ENCODE results near the gene PHETA1.
A peak's percentile ranks its signal among the peaks of the same experiment; 100 is the strongest.

Gene PHETA1, protein sequence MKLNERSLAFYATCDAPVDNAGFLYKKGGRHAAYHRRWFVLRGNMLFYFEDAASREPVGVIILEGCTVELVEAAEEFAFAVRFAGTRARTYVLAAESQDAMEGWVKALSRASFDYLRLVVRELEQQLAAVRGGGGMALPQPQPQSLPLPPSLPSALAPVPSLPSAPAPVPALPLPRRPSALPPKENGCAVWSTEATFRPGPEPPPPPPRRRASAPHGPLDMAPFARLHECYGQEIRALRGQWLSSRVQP

DNA sequence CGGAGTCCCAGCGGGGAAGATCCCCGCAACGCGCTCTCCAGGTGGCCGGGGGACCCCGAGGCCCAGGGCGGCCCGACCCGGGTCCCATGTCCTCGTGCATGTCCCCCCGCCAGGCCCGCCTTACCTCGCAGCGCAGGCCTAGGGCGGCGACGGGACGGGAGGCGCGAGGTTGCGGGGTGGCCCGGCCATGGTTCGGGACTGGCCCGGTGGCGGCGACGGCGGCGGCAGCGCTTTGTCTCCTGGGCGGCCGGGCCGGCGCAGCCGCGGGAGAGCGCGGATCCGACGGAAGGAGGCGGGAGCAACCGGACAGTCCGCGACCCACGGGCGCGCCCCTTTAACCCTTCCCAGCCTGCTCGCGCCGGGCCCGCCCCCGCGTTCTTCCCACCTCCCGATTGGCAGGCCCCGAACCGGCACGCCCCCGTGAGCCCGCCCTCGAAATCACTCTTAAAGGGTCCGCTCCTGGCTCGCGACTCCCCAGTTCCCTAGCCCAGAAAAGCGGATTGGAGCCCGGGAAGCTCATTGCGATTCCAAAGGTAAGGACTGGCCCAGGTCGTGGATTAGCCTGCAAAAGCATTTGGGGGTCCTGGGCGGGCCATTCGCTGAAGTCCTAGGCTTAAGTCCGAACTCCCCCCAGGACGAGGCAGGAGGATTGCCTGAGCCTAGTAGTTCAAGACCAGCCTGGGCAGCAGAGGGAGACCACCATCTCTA lies at the start of gene PHETA1:
Gene PHETA1 (minus strand): TSS at position 308 of the 708 bp plus-strand sequence. CDS start 5,668 bp downstream, outside the sequence.
- Histone ChIP-seq H3K27me3 (ENCODE audit: control insufficient read depth, low read length) (peaks cover 25% of the 10 kb centered on the region), H4K20me1 (ENCODE audit: control insufficient read depth, insufficient read depth, low read depth, low read length) (no peaks in the 10 kb centered on the region), H3K4me3 (ENCODE audit: low read length) (peak within 1 kb of the TSS; percentile 71), H3K27ac (ENCODE audit: low read depth, low read length) (no peak within 1 kb of the TSS), H3K79me2 (ENCODE audit: control insufficient read depth, low read length) (no peaks in the 10 kb centered on the region), H3K4me1 (ENCODE audit: control insufficient read depth, low read length) (peaks cover 15% of the 10 kb centered on the region), H3K9me3 (ENCODE audit: control insufficient read depth, insufficient read depth, low read length) (no peaks in the 10 kb centered on the region), H3K36me3 (ENCODE audit: control insufficient read depth, low read length) (no peaks in the 10 kb centered on the region), H3K4me2 (ENCODE audit: low read length) (peak within 1 kb of the TSS; percentile 59), H3F3A (ENCODE audit: control insufficient read depth, insufficient read depth) (no peaks in the 10 kb centered on the region), H3K9me2 (replicated peaks; ENCODE audit: control insufficient read depth, low read length) (no peaks in the 10 kb centered on the region)
- TF ChIP-seq EZH2phosphoT487 (IDR thresholded peaks at IDR 0.05; ENCODE audit: borderline replicate concordance, low read length) = no peak
- TF ChIP-seq CTCF (IDR thresholded peaks at IDR 0.05; ENCODE audit: low read depth, low read length, poor library complexity, severe bottlenecking) = no peak

DNA sequence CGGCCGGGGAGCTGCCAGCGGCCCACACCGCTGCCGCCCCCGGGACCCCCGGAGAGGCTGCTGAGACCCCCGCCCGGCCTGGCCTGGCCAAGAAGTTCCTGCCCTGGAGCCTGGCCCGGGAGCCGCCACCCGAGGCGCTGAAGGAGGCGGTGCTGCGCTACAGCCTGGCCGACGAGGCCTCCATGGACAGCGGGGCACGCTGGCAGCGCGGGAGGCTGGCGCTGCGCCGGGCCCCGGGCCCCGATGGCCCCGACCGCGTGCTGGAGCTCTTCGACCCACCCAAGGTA lies 49.6 kb upstream of the PHETA1 start:
- peaks cover 17% of the 10 kb centered on the region for H3K36me3 ChIP-seq (ENCODE audit: control insufficient read depth, low read length)
- H3F3A ChIP-seq (ENCODE audit: control insufficient read depth, insufficient read depth) = no peaks in the 10 kb centered on the region
- H3K9me3 ChIP-seq (ENCODE audit: control insufficient read depth, insufficient read depth, low read length) = no peaks in the 10 kb centered on the region
- H3K27me3 ChIP-seq (ENCODE audit: control insufficient read depth, low read length) = no peaks in the 10 kb centered on the region
- H3K4me1 ChIP-seq (ENCODE audit: control insufficient read depth, low read length) = no peaks in the 10 kb centered on the region
- H3K27ac ChIP-seq (ENCODE audit: low read depth, low read length) = no peak overlapping the region
- H4K20me1 ChIP-seq (ENCODE audit: control insufficient read depth, insufficient read depth, low read depth, low read length) = peaks cover 10% of the 10 kb centered on the region; the same call in 1 of the 2 replicates
- peaks cover 36% of the 10 kb centered on the region for H3K79me2 ChIP-seq (ENCODE audit: control insufficient read depth, low read length)
- H3K4me3 ChIP-seq (ENCODE audit: low read length) = no peak overlapping the region
- TF ChIP-seq CTCF (IDR thresholded peaks at IDR 0.05; ENCODE audit: low read depth, low read length, poor library complexity, severe bottlenecking) = no peak
- no peak for TF ChIP-seq EZH2phosphoT487 (IDR thresholded peaks at IDR 0.05; ENCODE audit: borderline replicate concordance, low read length)
- H3K4me2 ChIP-seq (ENCODE audit: low read length) = no peak overlapping the region
- no peaks in the 10 kb centered on the region for H3K9me2 ChIP-seq (replicated peaks; ENCODE audit: control insufficient read depth, low read length)

GRCh38 chr12:111417784-111418593 lies 49.1 kb upstream of the PHETA1 start:
- no peaks in the 10 kb centered on the region for H3K27me3 ChIP-seq (ENCODE audit: control insufficient read depth, low read length)
- H3K9me2 ChIP-seq (replicated peaks; ENCODE audit: control insufficient read depth, low read length) = no peaks in the 10 kb centered on the region
- no peak overlapping the region for H3K27ac ChIP-seq (ENCODE audit: low read depth, low read length)
- H3K79me2 ChIP-seq (ENCODE audit: control insufficient read depth, low read length) = peaks cover 42% of the 10 kb centered on the region
- TF ChIP-seq CTCF (IDR thresholded peaks at IDR 0.05; ENCODE audit: low read depth, low read length, poor library complexity, severe bottlenecking) (no peak), EZH2phosphoT487 (IDR thresholded peaks at IDR 0.05; ENCODE audit: borderline replicate concordance, low read length) (no peak)
- H3K4me1 ChIP-seq (ENCODE audit: control insufficient read depth, low read length) = no peaks in the 10 kb centered on the region
- H3K4me2 ChIP-seq (ENCODE audit: low read length) = no peak overlapping the region
- no peaks in the 10 kb centered on the region for H3K9me3 ChIP-seq (ENCODE audit: control insufficient read depth, insufficient read depth, low read length)
- H3K4me3 ChIP-seq (ENCODE audit: low read length) = no peak overlapping the region
- no peaks in the 10 kb centered on the region for H3F3A ChIP-seq (ENCODE audit: control insufficient read depth, insufficient read depth)
- H4K20me1 ChIP-seq (ENCODE audit: control insufficient read depth, insufficient read depth, low read depth, low read length) = peaks cover 14% of the 10 kb centered on the region; the same call in 1 of the 2 replicates
- peaks cover 17% of the 10 kb centered on the region for H3K36me3 ChIP-seq (ENCODE audit: control insufficient read depth, low read length)
